Mesenchymal stem cell (in vitro differentiated cells and primary cell): ENCODE measurements around the gene GPHN.
"Not testable (repeated sequence)": the region's sequence is repeated elsewhere in the genome, so short reads cannot be mapped to it uniquely, and the experiment has no call there.

ENCODE experiments used
- DNase-seq: peaks from one replicate; pipeline ENCODE4 v3.0.0-alpha.2; 2013
- H2AFZ ChIP-seq: one replicate; pipeline ENCODE4 v1.6.1; 2013; ENCODE audit warnings: low read depth, mild to moderate bottlenecking, control low read depth, inconsistent platforms, low read length, moderate library complexity
- H2AK5ac ChIP-seq: 2 replicates; pipeline ENCODE4 v1.6.1; 2013; ENCODE audit warnings: low read length, moderate library complexity, mild to moderate bottlenecking, inconsistent platforms; ENCODE audit not compliant: severe bottlenecking
- H2BK120ac ChIP-seq: one replicate; pipeline ENCODE4 v1.6.1; 2013; ENCODE audit warnings: low read depth, mild to moderate bottlenecking, inconsistent platforms, low read length, moderate library complexity
- H2BK12ac ChIP-seq, 2 experiments: one replicate each; pipeline ENCODE4 v1.6.1; 2013; ENCODE audit warnings: inconsistent platforms in 2 of 2, low read length in 2 of 2, mild to moderate bottlenecking in 2 of 2, moderate library complexity in 2 of 2, control low read depth in 1 of 2
- H2BK15ac ChIP-seq: one replicate; pipeline ENCODE4 v1.6.1; 2013; ENCODE audit warnings: mild to moderate bottlenecking, low read depth, inconsistent platforms; ENCODE audit not compliant: poor library complexity, severe bottlenecking
- H2BK5ac ChIP-seq: 2 replicates; pipeline ENCODE4 v1.6.1; 2013; ENCODE audit warnings: low read depth, mild to moderate bottlenecking, low read length, control low read depth, inconsistent platforms; ENCODE audit not compliant: poor library complexity, severe bottlenecking
- H3K14ac ChIP-seq, 2 experiments: one replicate each; pipeline ENCODE4 v1.6.1; 2013; ENCODE audit warnings: inconsistent platforms in 2 of 2, low read length in 2 of 2, control low read depth in 1 of 2, mild to moderate bottlenecking in 1 of 2, moderate library complexity in 1 of 2
- H3K18ac ChIP-seq, 2 experiments: one replicate each; pipeline ENCODE4 v1.6.1; 2013; ENCODE audit warnings: inconsistent platforms in 2 of 2, low read length in 2 of 2, control low read depth in 1 of 2, low read depth in 1 of 2, mild to moderate bottlenecking in 1 of 2
- H3K23ac ChIP-seq, 2 experiments: one replicate each; pipeline ENCODE4 v1.6.1; 2013; ENCODE audit warnings: inconsistent platforms in 2 of 2, low read length in 2 of 2, mild to moderate bottlenecking in 2 of 2, moderate library complexity in 2 of 2, control low read depth in 1 of 2
- H3K27ac ChIP-seq: 2 replicates; pipeline ENCODE4 v1.5.1; 2013; ENCODE audit warnings: mild to moderate bottlenecking, moderate library complexity, low read length, control low read depth, inconsistent platforms; ENCODE audit not compliant: poor library complexity, severe bottlenecking
- H3K27me3 ChIP-seq, 2 experiments: 2 replicates each; pipeline versions ENCODE4 v1.6.1 to v1.7.0; 2013; ENCODE audit warnings: low read length in 2 of 2, mild to moderate bottlenecking in 2 of 2, moderate library complexity in 2 of 2, control low read depth in 1 of 2, inconsistent platforms in 1 of 2; ENCODE audit not compliant: control insufficient read depth in 1 of 2, insufficient read depth in 1 of 2
- H3K36me3 ChIP-seq, 2 experiments: 2 replicates each; pipeline versions ENCODE4 v1.6.1 to v1.7.0; 2013; ENCODE audit warnings: low read length in 2 of 2, control low read depth in 1 of 2, inconsistent platforms in 1 of 2, low read depth in 1 of 2, mild to moderate bottlenecking in 1 of 2; ENCODE audit not compliant: insufficient read depth in 2 of 2, control insufficient read depth in 1 of 2
- H3K4ac ChIP-seq, 2 experiments: one replicate each; pipeline ENCODE4 v1.6.1; 2013; ENCODE audit warnings: inconsistent platforms in 2 of 2, low read length in 2 of 2, mild to moderate bottlenecking in 2 of 2, moderate library complexity in 2 of 2, control low read depth in 1 of 2, low read depth in 1 of 2
- H3K4me1 ChIP-seq: 2 replicates; pipeline ENCODE4 v1.6.1; 2013; ENCODE audit warnings: low read depth, low read length, control low read depth; ENCODE audit not compliant: control insufficient read depth, insufficient read depth
- H3K4me2 ChIP-seq: 2 replicates; pipeline ENCODE4 v1.6.1; 2013; ENCODE audit warnings: low read length, mild to moderate bottlenecking, inconsistent platforms; ENCODE audit not compliant: poor library complexity, severe bottlenecking
- H3K4me3 ChIP-seq, 2 experiments: 2 replicates each; pipeline versions ENCODE4 v1.5.1 to v1.7.0; 2013; ENCODE audit warnings: low read length in 2 of 2, mild to moderate bottlenecking in 2 of 2, control low read depth in 1 of 2, low read depth in 1 of 2; ENCODE audit not compliant: insufficient read depth in 1 of 2
- H3K79me1 ChIP-seq: replicated peaks from 2 replicates; pipeline ENCODE4 v1.6.1; 2013; ENCODE audit warnings: mild to moderate bottlenecking, control low read depth, low read length, inconsistent platforms; ENCODE audit not compliant: poor library complexity, severe bottlenecking
- H3K9ac ChIP-seq: 2 replicates; pipeline ENCODE4 v1.7.0; 2013; ENCODE audit warnings: mild to moderate bottlenecking, low read length, moderate library complexity
- H3K9me3 ChIP-seq: 2 replicates; pipeline ENCODE4 v1.7.0; 2013; ENCODE audit warnings: mild to moderate bottlenecking, low read length; ENCODE audit not compliant: control insufficient read depth
- H4K8ac ChIP-seq: one replicate; pipeline ENCODE4 v1.6.1; 2013; ENCODE audit warnings: inconsistent platforms, mild to moderate bottlenecking, low read length, moderate library complexity
- H4K91ac ChIP-seq: one replicate; pipeline ENCODE4 v1.6.1; 2013; ENCODE audit warnings: mild to moderate bottlenecking, low read length, inconsistent platforms
- WGBS: methylation state at CpG from one replicate; pipeline ENCODE4 v1.1.7; 2013; ENCODE audit warnings: mixed read lengths; 5-methylcytosine and 5-hydroxymethylcytosine counted together

GPHN gene

GRCh38 chr14:67059596-67059995 lies 551.6 kb downstream of the GPHN start:
- Histone ChIP-seq H2BK120ac (no peak overlapping the region), H2BK5ac (no peak overlapping the region), H3K27me3 (no peaks in the 10 kb centered on the region), H3K27ac (no peak overlapping the region), H4K8ac (no peak overlapping the region), H3K36me3 (no peaks in the 10 kb centered on the region), H2AK5ac (no peak overlapping the region), H3K4ac (no peak overlapping the region), H3K9ac (no peak overlapping the region), H3K4me2 (no peak overlapping the region), H4K91ac (no peak overlapping the region), H3K9me3 (no peaks in the 10 kb centered on the region), H2BK12ac (no peak overlapping the region), H2AFZ (no peak overlapping the region), H3K79me1 (no peaks in the 10 kb centered on the region), H3K23ac (no peak overlapping the region), H3K14ac (no peak overlapping the region), H3K4me3 (no peak overlapping the region), H3K18ac (no peak overlapping the region), H2BK15ac (no peak overlapping the region), H3K4me1 (no peaks in the 10 kb centered on the region)
- DNase-seq: no peak
- WGBS: no CpG with 5 or more reads among the region's 3 CpGs

DNA sequence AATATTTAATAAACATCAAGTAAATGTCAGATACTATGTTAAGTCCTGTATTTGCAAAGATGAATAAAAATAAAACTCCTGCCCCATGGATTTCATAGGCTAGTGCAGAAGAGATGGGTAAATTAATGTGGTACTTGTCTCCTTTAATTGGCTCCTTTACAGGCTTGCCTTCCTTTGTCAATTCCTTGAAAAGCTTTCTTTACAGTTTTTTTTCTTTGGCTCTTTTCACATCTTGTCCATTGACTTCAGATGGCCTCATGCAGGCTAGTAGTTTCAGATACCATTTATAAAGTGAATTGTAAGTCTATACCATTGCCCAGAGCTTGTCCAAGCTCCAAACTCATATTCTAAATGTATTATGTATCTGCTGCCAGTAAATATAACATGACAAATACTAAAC lies 552.6 kb downstream of the GPHN start:
- Histone ChIP-seq H3K27ac (no peak overlapping the region), H2AFZ (no peak overlapping the region), H4K8ac (no peak overlapping the region), H3K79me1 (no peaks in the 10 kb centered on the region), H2AK5ac (no peak overlapping the region), H3K9me3 (no peaks in the 10 kb centered on the region), H2BK120ac (no peak overlapping the region), H3K27me3 (no peaks in the 10 kb centered on the region), H3K14ac (no peak overlapping the region), H3K4me3 (no peak overlapping the region), H3K9ac (no peak overlapping the region), H3K18ac (no peak overlapping the region), H3K36me3 (no peaks in the 10 kb centered on the region), H3K23ac (no peak overlapping the region), H2BK15ac (no peak overlapping the region), H3K4me1 (no peaks in the 10 kb centered on the region), H3K4me2 (no peak overlapping the region), H2BK5ac (no peak overlapping the region), H2BK12ac (no peak overlapping the region), H3K4ac (no peak overlapping the region), H4K91ac (no peak overlapping the region)
- no peak for DNase-seq

GRCh38 chr14:67067070-67067814 lies 559.3 kb downstream of the GPHN start:
- H2BK15ac ChIP-seq, DNase-seq, H2AFZ ChIP-seq, H4K8ac ChIP-seq, H3K9ac ChIP-seq, H3K4me3 ChIP-seq, H4K91ac ChIP-seq, H3K27ac ChIP-seq, H3K4me2 ChIP-seq, H3K79me1 ChIP-seq, H2BK5ac ChIP-seq, H2BK12ac ChIP-seq, H3K9me3 ChIP-seq, H2AK5ac ChIP-seq, H3K27me3 ChIP-seq, H3K4ac ChIP-seq, H3K14ac ChIP-seq, H3K36me3 ChIP-seq, H3K4me1 ChIP-seq, H3K18ac ChIP-seq, H2BK120ac ChIP-seq, H3K23ac ChIP-seq: not testable (repeated sequence)
- 79% methylated on average over 7 of the region's 7 CpGs for WGBS

GRCh38 chr14:67068251-67068650 lies 560.3 kb downstream of the GPHN start:
- H3K14ac ChIP-seq: no peak overlapping the region
- no peak overlapping the region for H3K27ac ChIP-seq

More at GRCh38 chr14:67068251-67068650, 560.3 kb downstream of the GPHN start:
- Histone ChIP-seq H2BK120ac (no peak overlapping the region), H3K4ac (no peak overlapping the region), H3K36me3 (no peaks in the 10 kb centered on the region), H3K9ac (no peak overlapping the region), H4K8ac (no peak overlapping the region), H3K4me1 (no peaks in the 10 kb centered on the region), H2BK12ac (no peak overlapping the region), H4K91ac (no peak overlapping the region), H3K23ac (no peak overlapping the region), H3K79me1 (no peaks in the 10 kb centered on the region), H2BK5ac (no peak overlapping the region), H3K27me3 (no peaks in the 10 kb centered on the region), H2AK5ac (no peak overlapping the region), H3K18ac (no peak overlapping the region), H3K4me2 (no peak overlapping the region), H3K9me3 (no peaks in the 10 kb centered on the region), H2AFZ (no peak overlapping the region), H3K4me3 (no peak overlapping the region), H2BK15ac (no peak overlapping the region)
- DNase-seq: no peak
- no CpG with 5 or more reads among the region's 1 CpG for WGBS
